MG63 (cell line): ENCODE results near the gene SLC22A7. TPM values are rescaled to one million over a fixed set of nuclear protein-coding genes. Genes with fewer than 3 reads are reported as not detected.
"Not testable (repeated sequence)": the region's sequence is repeated elsewhere in the genome, so short reads cannot be mapped to it uniquely, and the experiment has no call there.

Experiments
- DNase-seq: peaks from one replicate; pipeline ENCODE4 v3.0.0-alpha.2; 2020
- H3K27me3 ChIP-seq: fragments of 250-450 bp; sonication (Bioruptor Pico); 2 replicates; pipeline ENCODE4 v1.5.1; 2020; ENCODE audit warnings: mild to moderate bottlenecking, moderate library complexity
- H3K36me3 ChIP-seq: fragments of 250-450 bp; sonication (Bioruptor Pico); 2 replicates; pipeline ENCODE4 v1.5.1; 2020; ENCODE audit warnings: mild to moderate bottlenecking, moderate library complexity
- H3K4me3 ChIP-seq: fragments of 250-450 bp; sonication (Bioruptor Pico); 2 replicates; pipeline ENCODE4 v1.5.1; 2020; ENCODE audit warnings: mild to moderate bottlenecking, moderate library complexity
- H3K9me3 ChIP-seq: fragments of 250-450 bp; sonication (Bioruptor Pico); 2 replicates; pipeline ENCODE4 v1.5.1; 2020; ENCODE audit warnings: mild to moderate bottlenecking, moderate library complexity
- total RNA-seq: library from RNA; depleted of rRNA; stranded (reverse); fragments of >200 nt; shearing (Covaris generic); gene quantifications from 2 replicates; pipeline ENCODE4 v1.2.3, GENCODE V29; 2014; ENCODE audit warnings: low replicate concordance

Gene SLC22A7
- total RNA-seq, 1 experiment from 2014 or later: not detected

- Histone ChIP-seq H3K27me3 (no peaks in the 10 kb centered on the region), H3K36me3 (no peaks in the 10 kb centered on the region), H3K4me3 (no peak overlapping the region), H3K9me3 (no peaks in the 10 kb centered on the region)
- no peak for DNase-seq
Measured at GRCh38 chr6:43287717-43288679, 10.1 kb upstream of the SLC22A7 start.

- H3K9me3 ChIP-seq: no peaks in the 10 kb centered on the region
- H3K27me3 ChIP-seq: no peaks in the 10 kb centered on the region
- no peak for DNase-seq
- no peak overlapping the region for H3K4me3 ChIP-seq
- no peaks in the 10 kb centered on the region for H3K36me3 ChIP-seq
Measured at GRCh38 chr6:43290339-43290904, 7.6 kb upstream of the SLC22A7 start.

GRCh38 chr6:43290905-43291355 lies 7.1 kb upstream of the SLC22A7 start:
- no peaks in the 10 kb centered on the region for H3K27me3 ChIP-seq
- H3K4me3 ChIP-seq: no peak overlapping the region
- H3K9me3 ChIP-seq: no peaks in the 10 kb centered on the region
- DNase-seq: no peak
- H3K36me3 ChIP-seq: no peaks in the 10 kb centered on the region

GRCh38 chr6:43291708-43292107 lies 6.4 kb upstream of the SLC22A7 start:
- Histone ChIP-seq H3K9me3 (no peaks in the 10 kb centered on the region), H3K27me3 (no peaks in the 10 kb centered on the region), H3K36me3 (no peaks in the 10 kb centered on the region), H3K4me3 (no peak overlapping the region)
- no peak for DNase-seq

- no peaks in the 10 kb centered on the region for H3K27me3 ChIP-seq
- no peak for DNase-seq
- no peak overlapping the region for H3K4me3 ChIP-seq
- no peaks in the 10 kb centered on the region for H3K36me3 ChIP-seq
- H3K9me3 ChIP-seq: no peaks in the 10 kb centered on the region
Measured at GRCh38 chr6:43292341-43292740, 5.7 kb upstream of the SLC22A7 start.

GRCh38 chr6:43292763-43293318 lies 5.2 kb upstream of the SLC22A7 start:
- no peak for DNase-seq
- H3K4me3 ChIP-seq: no peak overlapping the region

GRCh38 chr6:43293698-43294097 lies 4.4 kb upstream of the SLC22A7 start:
- Histone ChIP-seq H3K36me3 (no peaks in the 10 kb centered on the region), H3K4me3 (no peak overlapping the region), H3K27me3 (no peaks in the 10 kb centered on the region), H3K9me3 (no peaks in the 10 kb centered on the region)
- DNase-seq: no peak

More at GRCh38 chr6:43292763-43293318, 5.2 kb upstream of the SLC22A7 start:
- no peaks in the 10 kb centered on the region for H3K27me3 ChIP-seq
- no peaks in the 10 kb centered on the region for H3K9me3 ChIP-seq
- no peaks in the 10 kb centered on the region for H3K36me3 ChIP-seq

GRCh38 chr6:43294536-43294935 lies 3.5 kb upstream of the SLC22A7 start:
- Histone ChIP-seq H3K27me3 (no peaks in the 10 kb centered on the region), H3K4me3 (no peak overlapping the region), H3K9me3 (no peaks in the 10 kb centered on the region), H3K36me3 (no peaks in the 10 kb centered on the region)
- no peak for DNase-seq

GRCh38 chr6:43295456-43295855 lies 2.6 kb upstream of the SLC22A7 start:
- H3K4me3 ChIP-seq: no peak overlapping the region
- H3K9me3 ChIP-seq: no peaks in the 10 kb centered on the region
- DNase-seq: no peak
- H3K27me3 ChIP-seq: no peaks in the 10 kb centered on the region
- no peaks in the 10 kb centered on the region for H3K36me3 ChIP-seq

GRCh38 chr6:43296780-43297497 lies 1.1 kb upstream of the SLC22A7 start:
- H3K36me3 ChIP-seq: no peaks in the 10 kb centered on the region
- no peak for DNase-seq
- no peaks in the 10 kb centered on the region for H3K27me3 ChIP-seq
- H3K9me3 ChIP-seq: no peaks in the 10 kb centered on the region
- no peak overlapping the region for H3K4me3 ChIP-seq

GRCh38 chr6:43298565-43299337 lies 691 bp downstream of the SLC22A7 start:
- no peak for DNase-seq
- Histone ChIP-seq H3K9me3 (no peaks in the 10 kb centered on the region), H3K4me3 (no peak overlapping the region), H3K36me3 (no peaks in the 10 kb centered on the region), H3K27me3 (no peaks in the 10 kb centered on the region)

GRCh38 chr6:43299338-43300293 lies 1.6 kb downstream of the SLC22A7 start:
- Histone ChIP-seq H3K27me3 (no peaks in the 10 kb centered on the region), H3K36me3 (no peaks in the 10 kb centered on the region), H3K9me3 (no peaks in the 10 kb centered on the region), H3K4me3 (no peak overlapping the region)
- no peak for DNase-seq

- DNase-seq: no peak
- Histone ChIP-seq H3K4me3 (no peak overlapping the region), H3K27me3 (no peaks in the 10 kb centered on the region), H3K36me3 (no peaks in the 10 kb centered on the region), H3K9me3 (no peaks in the 10 kb centered on the region)
Measured at GRCh38 chr6:43301081-43301870, 3.2 kb downstream of the SLC22A7 start.

- Histone ChIP-seq H3K9me3 (no peaks in the 10 kb centered on the region), H3K36me3 (no peaks in the 10 kb centered on the region), H3K4me3 (no peak overlapping the region), H3K27me3 (no peaks in the 10 kb centered on the region)
- no peak for DNase-seq
Measured at GRCh38 chr6:43302126-43302525, 4.1 kb downstream of the SLC22A7 start.

- not testable (repeated sequence) for H3K27me3 ChIP-seq, H3K36me3 ChIP-seq, DNase-seq, H3K4me3 ChIP-seq, H3K9me3 ChIP-seq
Measured at GRCh38 chr6:43303006-43303405, 4.9 kb downstream of the SLC22A7 start.
